Melanocyte of skin (primary cell): Measurements from ENCODE around the gene LRRC25. TPM values are rescaled to one million over a fixed set of nuclear protein-coding genes. Genes with fewer than 3 reads are reported as not detected.

Source experiments
- small RNA-seq, 2 donors: library from RNA; depleted of rRNA; stranded (forward); fragments of <200 nt; gene quantifications; one replicate each; pipeline ENCODE3, GENCODE V24; 2012
- total RNA-seq, 2 donors: library from RNA; depleted of rRNA; stranded (reverse); fragments of >200 nt; gene quantifications; 2 replicates each; pipeline ENCODE4 v1.2.3, GENCODE V29; 2012

The LRRC25 gene
- total RNA-seq = not detected

GRCh38 chr19:18397242-18398202, at the start of gene LRRC25:
TSS of gene LRRC25 (minus strand) at chr19:18397622. CDS start at chr19:18396963, 659 bp downstream.

GRCh38 chr19:18437491-18438330, 40.3 kb upstream of the LRRC25 start, which contains the start of gene ISYNA1:
TSS of gene ISYNA1 (minus strand) at chr19:18438133. CDS start at chr19:18437979, 154 bp downstream.

GRCh38 chr19:18419195-18419698, 21.8 kb upstream of the LRRC25 start, which contains the start of gene SSBP4:
TSS of gene SSBP4 (plus strand) at chr19:18419398. CDS start at chr19:18419649, 251 bp downstream.

GRCh38 chr19:18385675-18386542, 11.5 kb downstream of the LRRC25 start, which contains the start of gene GDF15:
TSS of gene GDF15 (plus strand) at chr19:18386158. CDS start at chr19:18386190, 32 bp downstream.

Small RNAs within 50 kb of the gene (small RNA-seq; reads per million reads assigned to genes)
- gene MIR3189 = 1.0 to 2.4 reads per million in 2 donors

Other genes with a start within 250 kb of the LRRC25 start
- 10 to 100 TPM; 19.0 to 31.7 TPM for gene PIK3R2, start 244.5 kb downstream of the LRRC25 start, total RNA-seq
- 1 to 10 TPM; 6.7 to 9.6 TPM for gene IFI30, start 223.8 kb downstream of the LRRC25 start, total RNA-seq
- 10 to 100 TPM; 14.8 to 28.0 TPM for gene MPV17L2, start 204.4 kb downstream of the LRRC25 start, total RNA-seq
- 1 to 10 TPM; 6.9 to 7.7 TPM for gene RAB3A, start 193.6 kb downstream of the LRRC25 start, total RNA-seq
- gene PDE4C, start 171.2 kb downstream of the LRRC25 start, total RNA-seq = under 1 TPM in 1 of 2 donors, not detected in 1; 0.33 TPM
- gene IQCN, start 123.2 kb downstream of the LRRC25 start, total RNA-seq = 1 to 10 TPM in 1 of 2 donors, under 1 TPM in 1; 0.33 to 2.8 TPM
- 100 to 1,000 TPM in 1 of 2 donors, 10 to 100 TPM in 1; 98.9 to 205 TPM for gene JUND, start 116.0 kb downstream of the LRRC25 start, total RNA-seq
- gene LSM4, start 74.5 kb downstream of the LRRC25 start, total RNA-seq = 100 to 1,000 TPM; 142 to 230 TPM
- gene PGPEP1, start 57.0 kb downstream of the LRRC25 start, total RNA-seq = 10 to 100 TPM; 17.9 to 23.3 TPM
- 100 to 1,000 TPM in 1 of 2 donors, 10 to 100 TPM in 1; 57.8 to 325 TPM for gene GDF15, start 11.5 kb downstream of the LRRC25 start, total RNA-seq
- gene SSBP4, start 21.8 kb upstream of the LRRC25 start, total RNA-seq = 10 to 100 TPM; 38.2 to 85.6 TPM
- 10 to 100 TPM; 24.0 to 25.5 TPM for gene ISYNA1, start 40.5 kb upstream of the LRRC25 start, total RNA-seq
- 10 to 100 TPM in 1 of 2 donors, 1 to 10 TPM in 1; 8.6 to 11.3 TPM for gene ELL, start 124.4 kb upstream of the LRRC25 start, total RNA-seq
- 100 to 1,000 TPM; 145 to 159 TPM for gene FKBP8, start 146.0 kb upstream of the LRRC25 start, total RNA-seq
- 100 to 1,000 TPM; 138 to 139 TPM for gene KXD1, start 160.2 kb upstream of the LRRC25 start, total RNA-seq
- gene UBA52, start 174.2 kb upstream of the LRRC25 start, total RNA-seq = 100 to 1,000 TPM; 498 to 653 TPM
- 10 to 100 TPM; 67.9 to 68.5 TPM for gene REX1BD, start 191.2 kb upstream of the LRRC25 start, total RNA-seq
- under 1 TPM in 1 of 2 donors, not detected in 1; under 0.01 TPM for gene CRLF1, start 209.2 kb upstream of the LRRC25 start, total RNA-seq
- not detected for gene TMEM59L, start 215.2 kb upstream of the LRRC25 start, total RNA-seq
- gene KLHL26, start 239.4 kb upstream of the LRRC25 start, total RNA-seq = 1 to 10 TPM; 3.4 to 4.7 TPM